ENCODE measurements around the gene ABLIM2.
A peak's percentile ranks its signal among the peaks of the same experiment; 100 is the strongest.
"Not testable (repeated sequence)": the region's sequence is repeated elsewhere in the genome, so short reads cannot be mapped to it uniquely, and the experiment has no call there.

ABLIM2 gene

DNA sequence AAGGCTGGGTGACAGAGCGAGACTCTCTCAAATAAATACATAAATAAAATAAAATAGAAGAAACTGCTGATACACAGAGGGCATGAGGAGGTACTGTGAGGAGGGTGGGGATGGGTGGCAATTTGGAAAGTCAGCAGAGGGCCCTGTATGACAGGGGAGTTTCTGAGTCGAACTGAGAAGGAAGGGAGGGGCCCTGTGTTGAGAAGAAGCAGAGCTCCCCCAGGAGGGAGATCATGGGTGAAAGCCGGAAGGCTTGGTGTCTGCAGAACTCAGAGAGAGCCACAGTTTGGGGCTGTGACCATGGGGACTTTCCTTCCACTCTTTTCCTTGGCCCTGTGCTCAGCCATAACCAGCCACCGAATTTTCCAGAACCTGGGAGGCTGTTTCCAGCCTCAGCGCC, 194.2 kb downstream of the ABLIM2 start:
- DNase-seq (ENCODE audit: low read depth in 2 of 2): no peak

DNA sequence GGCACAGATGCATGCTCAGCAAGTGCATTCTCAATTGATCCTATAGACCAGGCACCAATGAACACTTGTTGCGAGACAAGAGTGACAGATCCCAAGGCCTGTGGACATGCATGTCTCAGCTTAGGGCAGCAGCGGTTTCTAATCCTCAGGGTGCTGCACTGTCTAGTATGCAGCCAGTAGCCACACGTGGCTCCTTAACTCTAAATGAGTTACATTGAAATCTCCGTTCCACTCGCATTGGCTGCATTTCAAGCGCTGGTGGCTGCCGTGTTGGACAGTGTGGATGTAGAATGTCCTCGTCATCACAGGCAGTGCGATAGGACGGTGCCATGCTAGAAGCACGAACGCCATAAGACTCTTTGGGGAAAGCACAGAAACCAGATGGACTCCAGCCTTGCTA, 194.9 kb downstream of the ABLIM2 start:
- no peak for DNase-seq (ENCODE audit: low read depth in 2 of 2)

DNA sequence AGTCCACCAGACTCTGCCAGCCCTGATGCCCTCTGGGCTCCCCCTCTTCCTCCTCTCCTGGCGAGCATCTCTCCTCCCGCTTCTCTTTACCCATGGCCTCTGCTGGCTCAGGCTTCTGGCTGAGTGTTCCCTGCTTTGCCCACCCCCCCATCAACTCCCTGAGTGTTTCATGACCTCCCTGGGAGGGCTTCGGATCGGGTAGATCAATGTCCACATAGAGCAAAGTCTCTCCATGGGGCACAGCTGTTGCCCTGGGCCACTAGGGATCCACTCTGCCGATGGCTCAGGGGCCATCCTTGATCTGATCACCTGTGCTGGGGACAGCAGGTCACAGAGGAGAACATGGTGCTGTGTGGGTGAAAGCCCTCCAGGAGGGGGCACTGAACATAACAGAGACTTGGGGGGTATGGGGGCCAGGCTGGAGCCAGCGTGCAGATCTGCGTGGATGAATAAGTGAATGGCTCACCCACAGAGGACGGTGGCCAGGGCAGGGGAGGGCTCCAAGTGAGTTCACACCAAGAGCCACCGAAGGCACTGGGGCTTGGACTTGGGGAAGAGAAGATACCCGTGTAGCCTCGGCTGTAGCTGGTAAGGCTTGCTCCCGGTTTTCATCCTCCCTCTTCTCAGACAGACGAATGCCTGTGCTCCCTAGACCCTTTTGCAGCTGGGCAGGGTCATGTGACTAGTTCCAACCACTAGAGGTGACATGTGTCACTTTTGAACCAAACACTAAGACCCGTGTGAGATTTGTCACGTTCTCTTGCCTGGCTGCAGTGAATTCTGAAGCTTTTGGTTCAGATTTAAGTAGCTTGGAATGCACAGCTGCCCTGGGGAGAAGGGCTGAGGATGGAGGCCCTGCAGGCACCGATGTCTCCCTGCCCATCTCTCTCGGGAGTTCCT, 195.8 kb downstream of the ABLIM2 start:
- DNase-seq (ENCODE audit: low read depth in 2 of 2): no peak

DNA sequence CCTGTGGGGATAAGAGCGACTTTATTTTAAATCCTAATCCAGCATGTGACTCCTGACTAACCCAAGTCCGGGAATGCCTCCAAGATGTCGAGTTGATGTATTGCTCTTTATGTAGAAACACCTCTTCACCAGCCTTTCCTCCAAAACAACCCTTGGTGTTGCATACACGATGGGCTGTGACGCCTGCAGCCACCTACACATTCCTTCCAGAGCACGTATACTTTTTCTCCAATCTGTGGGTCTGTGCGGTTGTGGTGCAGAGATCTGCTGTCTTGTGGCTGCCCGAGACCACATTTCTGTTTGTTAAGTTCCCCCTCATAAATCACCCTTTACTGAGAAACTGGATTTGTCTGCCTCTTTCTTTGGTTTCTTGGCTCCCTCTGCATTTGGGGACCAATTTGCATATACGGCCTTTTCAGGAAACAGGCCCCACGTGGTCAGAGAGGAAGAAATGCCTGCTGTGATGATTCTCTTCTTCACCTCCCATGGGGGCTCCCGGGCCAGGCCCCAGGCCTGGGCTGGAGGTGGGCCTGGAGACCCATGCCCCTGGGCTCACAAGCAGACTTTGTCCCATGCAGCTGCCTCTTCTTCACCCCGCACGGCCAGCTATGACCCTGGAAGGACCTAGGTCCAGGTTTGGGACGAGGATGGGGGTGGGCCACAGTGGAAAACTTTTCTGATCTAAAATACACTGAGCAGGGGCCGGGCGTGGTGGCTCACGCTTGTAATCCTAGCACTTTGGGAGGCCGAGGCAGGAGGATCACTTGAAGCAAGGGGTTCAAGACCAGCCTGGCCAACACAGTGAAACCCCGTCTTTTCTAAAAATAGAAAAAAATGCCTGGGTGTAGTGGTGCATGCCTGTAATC, 197.6 kb downstream of the ABLIM2 start:
- peak; percentile 67 to 76 for DNase-seq (ENCODE audit: low read depth in 2 of 2)

DNA sequence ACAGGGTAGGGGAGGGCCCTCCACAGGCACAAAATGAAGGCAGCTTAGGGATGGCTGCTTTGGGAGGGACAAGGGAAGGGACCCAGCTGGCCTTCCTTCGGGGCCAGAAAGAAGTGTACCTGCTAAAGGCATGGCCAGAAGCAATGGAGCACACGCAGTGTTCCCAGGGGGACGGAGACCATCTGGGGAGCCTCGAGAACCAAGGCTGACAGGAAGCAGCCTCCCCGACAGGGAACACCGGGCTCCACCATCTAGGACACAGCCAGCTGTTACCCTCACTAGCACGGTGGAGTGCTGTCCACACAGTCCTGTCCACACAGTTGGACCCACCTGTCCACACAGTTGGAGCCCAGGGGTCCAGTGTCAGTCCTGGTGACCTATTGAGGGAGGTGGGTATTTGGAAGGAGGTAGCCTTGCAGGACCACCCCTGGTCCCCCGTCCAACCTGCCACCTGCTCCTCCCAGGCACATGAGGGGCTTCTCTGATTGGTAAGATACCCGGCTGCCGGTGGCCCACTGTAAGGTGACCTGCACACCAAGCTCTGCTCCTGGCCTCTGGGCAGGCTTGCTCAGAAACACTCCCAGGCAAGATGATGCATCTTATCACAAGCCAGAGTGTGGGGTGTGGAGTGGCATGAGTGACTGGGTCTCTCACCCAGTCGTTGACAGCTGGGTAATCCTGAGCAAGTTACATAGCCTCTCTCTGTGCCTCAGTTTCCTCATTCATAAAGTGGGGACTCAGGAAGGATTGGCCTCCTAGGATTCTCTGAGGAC, 198.4 kb downstream of the ABLIM2 start:
- no peak for DNase-seq (ENCODE audit: low read depth in 2 of 2)

DNA sequence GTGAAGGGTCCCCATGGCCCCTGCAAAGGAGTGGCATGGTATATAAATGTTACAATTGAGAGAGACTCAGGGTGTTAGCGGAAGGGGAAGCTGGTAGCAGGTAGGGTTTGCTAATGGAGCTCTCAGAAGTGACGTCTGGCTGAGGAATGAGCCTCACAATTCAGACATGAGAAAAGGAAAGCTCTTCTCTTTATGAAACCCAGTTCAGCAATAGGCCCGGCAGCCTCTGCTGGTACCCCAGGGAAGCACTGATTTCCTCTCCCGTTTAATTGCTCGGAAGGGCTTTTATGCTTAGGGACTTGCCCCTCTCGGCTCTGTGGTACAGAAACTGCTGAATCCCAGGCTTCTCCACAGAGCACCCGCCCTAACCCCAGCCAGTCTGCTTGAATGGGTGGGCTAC, 199.5 kb downstream of the ABLIM2 start:
- DNase-seq (ENCODE audit: low read depth in 2 of 2): no peak

DNA sequence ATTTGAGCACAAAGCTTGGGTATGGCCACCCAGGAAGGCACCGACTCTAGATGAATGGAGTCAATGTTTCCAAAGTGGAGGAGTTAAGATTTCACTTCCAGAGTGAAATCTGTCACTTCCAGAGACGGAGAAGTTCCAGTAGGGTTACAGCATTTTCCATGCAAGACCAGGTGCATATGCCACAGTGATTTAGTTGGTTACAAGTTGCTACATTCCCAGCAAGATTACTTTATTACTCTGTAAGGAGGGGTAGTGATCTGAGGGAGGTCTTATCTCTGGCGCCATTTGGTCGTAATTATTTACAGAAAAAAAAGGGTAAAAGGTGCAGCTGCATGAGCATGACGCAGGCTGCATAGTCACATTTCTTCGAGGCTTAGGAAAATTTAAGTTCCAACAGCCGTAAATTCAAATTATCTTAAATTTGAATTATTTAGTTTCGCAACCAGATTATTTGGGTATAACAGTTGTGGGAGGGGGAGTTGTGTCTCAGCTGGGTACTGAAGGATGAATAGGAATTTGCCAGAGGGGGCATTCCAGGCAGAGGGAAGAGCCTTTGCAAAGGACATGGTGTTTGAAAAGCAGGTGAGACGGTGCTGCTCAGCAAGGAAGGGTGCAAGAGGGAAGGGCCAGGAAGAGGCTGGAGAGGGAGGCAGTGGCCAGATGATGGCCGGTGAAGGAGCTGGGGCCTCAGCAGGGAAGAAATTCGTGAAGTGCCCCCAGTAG, 201.5 kb downstream of the ABLIM2 start:
- DNase-seq (ENCODE audit: low read depth in 2 of 2): no peak

DNA sequence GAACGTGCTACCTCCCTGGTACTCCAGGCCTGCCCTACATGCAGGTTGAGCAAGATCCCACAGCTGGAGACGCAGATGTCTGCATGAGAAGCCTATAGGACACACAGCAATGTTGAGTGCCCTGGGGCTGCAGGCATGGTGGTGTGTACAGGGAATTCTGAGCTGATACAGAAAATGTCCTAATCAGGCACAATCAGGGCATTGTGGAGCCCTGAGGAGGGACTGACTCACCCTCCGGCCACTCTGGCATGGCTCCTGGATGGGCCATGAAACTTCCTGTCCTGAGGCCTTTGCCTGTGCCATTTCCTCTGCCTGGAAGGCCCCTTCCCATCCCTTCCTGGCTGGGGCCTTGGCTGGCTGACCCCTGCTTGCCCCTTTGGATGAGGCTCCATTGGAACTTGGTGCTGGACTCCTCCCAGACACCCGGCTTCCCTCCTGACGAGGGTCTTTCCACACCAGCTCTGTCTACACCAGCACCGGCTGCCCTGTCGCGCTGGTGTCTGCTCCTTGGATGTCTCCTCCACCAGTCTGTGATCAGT, 202.3 kb downstream of the ABLIM2 start:
- DNase-seq (ENCODE audit: low read depth in 2 of 2): no peak

DNA sequence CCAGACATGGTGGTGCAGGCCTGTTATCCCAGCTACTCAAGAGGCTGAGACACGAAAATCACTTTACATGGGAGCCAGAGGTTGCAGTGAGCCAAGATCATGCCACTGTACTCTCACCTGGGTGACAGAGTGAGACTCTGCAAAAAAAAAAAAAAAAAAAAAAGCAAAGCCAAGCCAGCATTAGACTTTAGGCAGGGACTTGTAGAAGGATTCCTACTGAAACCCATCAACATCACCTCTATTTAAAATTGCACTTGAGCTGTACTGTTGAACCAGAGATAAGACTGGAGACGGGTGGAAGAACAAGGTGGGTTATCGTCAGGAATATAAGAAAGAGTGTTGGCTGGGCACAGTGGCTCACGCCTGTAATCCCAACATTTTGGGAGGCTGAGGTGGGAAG, 203.2 kb downstream of the ABLIM2 start:
- no peak for DNase-seq (ENCODE audit: low read depth in 2 of 2)

DNA sequence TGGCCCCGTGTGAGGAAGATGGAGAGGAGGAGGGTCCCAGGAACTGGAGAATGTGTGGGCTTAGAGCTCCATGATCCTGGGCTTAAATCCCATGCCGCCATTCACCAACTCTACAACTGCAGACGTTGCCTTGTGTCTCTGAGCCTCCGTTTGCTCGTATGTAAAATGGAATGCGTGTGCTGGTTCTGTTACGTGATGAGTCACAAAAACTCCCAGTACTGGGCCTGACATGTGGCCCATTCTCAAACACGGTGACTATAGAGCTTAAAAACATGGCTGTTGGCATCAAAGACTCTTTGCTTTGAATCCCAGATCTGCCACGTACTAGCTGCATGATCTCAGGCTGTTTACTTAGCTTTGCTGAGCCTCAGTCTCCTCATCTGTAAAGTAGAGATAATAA, 206.0 kb downstream of the ABLIM2 start:
- no peak for DNase-seq (ENCODE audit: low read depth in 2 of 2)

DNA sequence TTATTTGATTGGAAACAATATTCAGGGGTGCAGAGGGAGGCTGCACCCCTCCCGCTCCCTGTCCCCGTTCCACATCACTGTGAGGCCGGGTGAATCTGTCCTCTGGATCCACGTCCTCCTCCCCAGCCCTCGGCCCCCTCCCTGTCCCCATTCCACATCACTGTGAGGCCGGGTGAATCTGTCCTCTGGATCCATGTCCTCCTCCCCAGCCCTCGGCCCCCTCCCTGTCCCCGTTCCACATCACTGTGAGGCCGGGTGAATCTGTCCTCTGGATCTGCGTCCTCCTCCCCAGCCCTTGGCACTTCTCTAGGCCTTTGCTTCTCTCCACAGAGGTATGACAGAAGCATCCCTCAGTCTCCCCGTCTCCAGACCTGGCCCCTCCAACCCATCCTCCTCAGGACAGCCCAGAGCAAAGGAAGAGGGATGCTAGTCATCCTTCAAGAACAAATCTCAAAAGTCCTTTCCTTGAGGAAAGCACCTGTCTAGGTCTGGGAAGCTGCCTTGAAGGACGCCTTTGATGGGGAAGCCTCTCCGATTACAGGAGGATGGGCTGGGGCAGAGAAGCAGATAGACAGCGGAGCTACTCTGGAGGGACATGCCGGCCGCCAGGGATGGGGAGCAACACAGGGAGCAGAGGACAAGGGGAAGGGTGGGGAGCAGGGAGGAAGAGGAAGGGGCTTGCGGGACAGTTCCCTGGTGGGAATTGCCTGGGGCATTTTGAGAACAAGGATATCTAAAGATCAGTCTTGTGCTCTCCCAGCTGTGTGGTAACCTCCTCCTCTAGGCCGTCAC, 208.1 kb downstream of the ABLIM2 start:
- no peak for DNase-seq (ENCODE audit: low read depth in 2 of 2)

DNA sequence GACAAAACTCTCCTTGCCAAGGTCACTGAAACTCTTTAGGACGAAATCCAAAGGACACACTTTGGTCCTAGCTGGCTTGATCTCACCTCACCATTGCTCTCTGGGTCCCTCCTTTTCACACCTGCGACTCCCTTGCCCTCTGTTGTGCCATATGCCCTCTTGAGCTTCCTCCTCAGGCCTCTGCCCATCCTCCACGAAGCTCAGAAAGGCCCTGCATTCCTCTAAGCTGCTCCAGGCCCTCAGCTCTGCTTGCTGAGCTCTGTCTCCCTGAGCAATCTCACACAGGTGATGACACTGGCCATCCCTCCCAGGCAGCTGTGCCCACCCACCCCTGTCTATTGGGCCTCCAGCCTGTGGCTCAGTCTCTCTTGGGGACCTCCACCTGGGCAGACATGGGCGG, 208.9 kb downstream of the ABLIM2 start:
- no peak for DNase-seq (ENCODE audit: low read depth in 2 of 2)

DNA sequence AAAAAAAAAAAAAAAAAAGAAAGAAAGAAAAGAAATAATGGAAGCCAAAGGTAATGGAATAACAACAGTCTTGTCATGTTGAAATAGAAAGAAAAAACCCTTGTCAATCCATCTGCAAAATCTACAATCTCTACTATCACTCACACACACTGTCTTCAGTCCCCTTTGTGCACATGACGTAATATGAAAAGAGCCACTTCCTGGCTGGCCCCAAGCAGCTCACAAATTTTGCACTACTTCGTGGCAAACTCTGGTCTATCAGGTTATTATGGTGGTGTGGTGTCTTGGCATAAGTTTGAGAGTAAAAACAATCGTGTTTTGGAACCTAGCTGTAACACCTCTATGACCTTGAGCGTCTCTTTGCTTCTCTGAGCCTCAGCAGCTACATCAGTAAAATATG, 210.7 kb downstream of the ABLIM2 start:
- DNase-seq (ENCODE audit: low read depth in 2 of 2): no peak

DNA sequence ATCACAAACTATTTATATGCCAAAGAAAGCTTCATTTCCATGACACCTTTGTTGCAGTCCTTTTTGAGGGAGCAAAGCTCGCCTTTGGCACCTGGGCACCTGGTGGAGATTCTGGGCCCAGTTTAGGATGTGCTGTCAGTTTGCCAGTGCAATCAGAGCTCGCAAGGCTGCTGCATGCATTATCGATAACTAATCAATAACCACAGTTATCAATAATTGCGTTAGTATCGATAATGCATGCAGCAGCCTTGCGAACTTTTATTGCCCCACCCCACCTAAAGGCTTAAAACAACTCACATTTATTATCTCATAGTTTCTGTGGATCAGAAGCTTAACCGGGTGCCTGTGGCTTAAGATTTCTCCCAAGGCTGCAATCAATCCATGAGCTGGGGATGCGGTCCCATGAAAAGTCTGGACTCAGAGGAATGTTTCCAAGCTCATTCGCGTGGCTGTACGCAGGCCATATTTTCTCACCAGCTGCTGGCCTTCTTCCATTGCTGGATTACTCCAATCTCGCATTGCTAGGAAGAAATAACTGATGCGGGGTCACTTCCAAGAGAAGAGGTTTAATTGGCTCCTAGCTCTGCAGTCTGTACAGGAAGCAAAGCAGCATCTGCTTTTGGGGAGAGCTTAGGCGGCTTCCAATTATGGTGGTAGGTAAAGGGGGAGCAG, 212.8 kb downstream of the ABLIM2 start:
- no peak for DNase-seq (ENCODE audit: low read depth in 2 of 2)

DNA sequence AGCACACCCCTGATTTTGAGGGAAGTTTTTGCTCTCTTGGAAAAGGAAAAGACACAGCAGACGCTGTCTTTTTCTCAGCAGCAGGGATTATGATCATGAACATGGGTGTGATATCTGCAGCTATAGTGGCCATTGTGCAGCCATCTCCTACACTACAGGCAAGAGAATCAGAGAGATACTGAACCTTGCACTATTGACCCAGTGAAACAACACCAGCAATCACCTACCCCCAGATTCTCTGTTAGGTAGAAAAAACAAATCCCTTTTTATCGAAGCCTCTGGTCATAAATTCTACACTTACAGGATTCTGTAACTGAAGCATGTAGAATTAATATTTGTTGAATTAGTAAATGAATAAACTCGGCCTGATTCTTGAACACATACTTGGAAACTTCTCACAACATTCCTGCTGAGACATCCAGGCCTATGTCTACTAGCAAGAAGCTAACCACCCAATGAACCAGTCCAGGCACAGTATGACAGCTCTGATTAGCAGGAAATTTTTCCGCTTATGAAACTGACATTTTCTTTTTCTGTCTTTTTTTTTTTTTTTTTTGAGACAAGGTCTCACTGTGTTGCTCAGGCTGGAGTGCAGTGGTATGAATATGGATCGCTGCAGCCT, 213.9 kb downstream of the ABLIM2 start:
- DNase-seq (ENCODE audit: low read depth in 2 of 2): no peak

DNA sequence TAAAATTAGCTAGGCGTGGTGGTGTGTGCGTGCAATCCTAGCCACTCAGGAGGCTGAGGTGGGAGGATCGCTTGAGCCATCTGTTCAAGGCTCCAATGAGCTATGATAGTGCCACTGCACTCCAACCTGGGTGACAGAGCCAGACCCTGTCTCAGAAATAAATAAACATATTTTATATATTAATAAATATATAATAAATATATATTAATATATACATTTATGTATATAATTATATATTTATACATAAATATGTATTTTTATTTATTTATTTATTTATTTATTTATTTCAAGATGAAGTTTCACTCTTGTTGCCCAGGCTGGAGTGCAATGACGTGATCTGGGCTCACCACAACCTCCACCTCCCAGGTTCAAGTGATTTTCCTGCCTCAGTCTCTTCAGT, 214.9 kb downstream of the ABLIM2 start:
- not testable (repeated sequence) for DNase-seq (ENCODE audit: low read depth in 2 of 2)

DNA sequence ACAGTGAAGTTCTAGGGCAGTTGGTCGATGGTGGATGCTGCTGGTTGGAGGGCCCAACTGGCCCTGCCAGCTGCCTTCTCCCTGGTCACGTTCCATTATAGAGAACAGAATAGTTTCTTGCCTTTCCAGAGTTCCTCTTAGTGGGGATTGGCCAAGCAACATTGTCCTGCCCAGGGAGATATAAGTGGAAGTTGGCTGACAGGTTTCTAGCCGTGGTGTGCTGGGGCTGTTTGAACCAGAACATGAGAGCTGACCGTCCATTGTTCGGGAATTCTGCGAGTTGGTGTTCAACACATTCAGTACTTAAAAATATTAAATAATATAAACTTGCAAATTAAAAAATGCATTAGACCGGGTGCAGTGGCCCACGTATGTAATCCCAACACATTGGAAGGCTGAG, 215.4 kb downstream of the ABLIM2 start:
- no peak for DNase-seq (ENCODE audit: low read depth in 2 of 2)

DNA sequence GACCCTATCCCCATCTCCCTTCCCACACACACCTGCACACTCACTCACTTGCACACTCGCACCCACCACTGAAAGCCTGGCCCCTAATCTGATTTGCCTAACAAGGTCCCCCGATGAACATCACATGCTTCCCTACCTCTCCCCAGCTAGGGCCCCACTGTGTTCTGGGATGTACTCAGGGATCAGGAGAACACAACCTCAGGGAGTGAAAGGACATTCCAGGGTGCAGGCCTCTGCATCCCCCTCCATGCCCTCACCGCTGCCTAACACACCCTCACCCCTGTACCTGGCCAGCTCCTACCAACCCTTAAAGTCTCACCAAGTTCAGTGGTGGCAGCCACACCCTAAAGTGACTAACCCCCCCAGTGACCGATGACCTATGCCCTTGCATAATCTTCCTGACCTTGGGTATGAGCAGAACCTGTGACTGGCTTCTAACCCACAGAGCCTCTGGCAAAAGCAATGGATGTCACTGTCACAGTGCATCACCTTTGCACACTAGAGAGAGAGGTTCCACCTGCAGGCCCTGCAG, 216.6 kb downstream of the ABLIM2 start:
- no peak for DNase-seq (ENCODE audit: low read depth in 2 of 2)
